DMS53 (cell line): ENCODE results near the gene PPIL4.
"Not testable (repeated sequence)": the region's sequence is repeated elsewhere in the genome, so short reads cannot be mapped to it uniquely, and the experiment has no call there.

Experiments
- DNase-seq: peaks from one replicate; lab custom pipeline; 2025; lab: John Stamatoyannopoulos, UW

Gene PPIL4

GRCh38 chr6:149483334-149483725 is 62.5 kb downstream of the PPIL4 start:
- no peak for DNase-seq

- DNase-seq = no peak
These were observed 63.1 kb downstream of the PPIL4 start for GRCh38 chr6:149482545-149483333.

GRCh38 chr6:149480502-149481280 is 65.2 kb downstream of the PPIL4 start:
- no peak for DNase-seq

- no peak for DNase-seq
These were observed 67.1 kb downstream of the PPIL4 start for GRCh38 chr6:149478631-149479314.

- no peak for DNase-seq
These were observed 68.3 kb downstream of the PPIL4 start for GRCh38 chr6:149477544-149477943.

- DNase-seq = no peak
These were observed 68.9 kb downstream of the PPIL4 start for GRCh38 chr6:149476789-149477455.

- no peak for DNase-seq
These were observed 71.5 kb downstream of the PPIL4 start for GRCh38 chr6:149474108-149474935.

- no peak for DNase-seq
These were observed 72.5 kb downstream of the PPIL4 start for GRCh38 chr6:149473080-149474052.

GRCh38 chr6:149472241-149472640 is 73.6 kb downstream of the PPIL4 start:
- no peak for DNase-seq

- no peak for DNase-seq
These were observed 74.0 kb downstream of the PPIL4 start for GRCh38 chr6:149471801-149472200.

- no peak for DNase-seq
These were observed 74.9 kb downstream of the PPIL4 start for GRCh38 chr6:149470948-149471347.

GRCh38 chr6:149468179-149468578 is 77.7 kb downstream of the PPIL4 start:
- no peak for DNase-seq

GRCh38 chr6:149467265-149467664 is 78.6 kb downstream of the PPIL4 start:
- DNase-seq = no peak

- no peak for DNase-seq
These were observed 81.4 kb downstream of the PPIL4 start for GRCh38 chr6:149464411-149464810.

GRCh38 chr6:149463781-149464180 is 82.1 kb downstream of the PPIL4 start:
- peak; percentile 9 for DNase-seq

GRCh38 chr6:149462712-149463111 is 83.1 kb downstream of the PPIL4 start:
- DNase-seq = not testable (repeated sequence)

- DNase-seq = peak; percentile 33
These were observed 84.2 kb downstream of the PPIL4 start for GRCh38 chr6:149461670-149462069.

- DNase-seq = not testable (repeated sequence)
These were observed 85.6 kb downstream of the PPIL4 start for GRCh38 chr6:149460249-149460648.

GRCh38 chr6:149459761-149460160 is 86.1 kb downstream of the PPIL4 start:
- DNase-seq = no peak

- DNase-seq = no peak
These were observed 87.0 kb downstream of the PPIL4 start for GRCh38 chr6:149458806-149459205.
